Astrocyte of the cerebellum (primary cell): Measurements from ENCODE around the gene HRNR.

ENCODE experiments used
- DNase-seq: peaks from one replicate; pipeline ENCODE4 v3.0.0-alpha.2; 2011; ENCODE audit warnings: low read depth
- H3K4me3 ChIP-seq: 2 replicates; pipeline ENCODE4 v1.5.1; 2011; ENCODE audit warnings: mild to moderate bottlenecking, low read depth, low read length, moderate library complexity
- CTCF ChIP-seq: IDR thresholded peaks from 2 replicates; pipeline ENCODE4 v1.5.1; 2012; ENCODE audit warnings: low read length, low read depth, moderate library complexity, mild to moderate bottlenecking; ENCODE audit errors: missing control alignments
- in situ Hi-C: cut with HindIII; loops from 2 replicates; pipeline ENCODE4 v1.10.0; 2017; ENCODE audit warnings: low sequenced_read_pairs

The HRNR gene

GRCh38 chr1:152164517-152165136, 59.4 kb downstream of the HRNR start:
- DNase-seq, result no peak
- H3K4me3 ChIP-seq, result no peak overlapping the region
- TF ChIP-seq CTCF, result no peak
- in situ Hi-C loops, result no loop called here

GRCh38 chr1:152162792-152163463, 61.1 kb downstream of the HRNR start:
- TF ChIP-seq CTCF, result no peak
- no peak for DNase-seq
- H3K4me3 ChIP-seq, result no peak overlapping the region
- in situ Hi-C loops, result no loop called here
